Amygdala (tissue), 56 donors: ENCODE measurements around the gene SLC25A4.
"Not testable (repeated sequence)": the region's sequence is repeated elsewhere in the genome, so short reads cannot be mapped to it uniquely, and the experiment has no call there.

Experiments used
- DNase-seq, 56 donors: peaks; one replicate each; lab custom pipeline; 2025; lab: John Stamatoyannopoulos, UW

Gene SLC25A4

DNA sequence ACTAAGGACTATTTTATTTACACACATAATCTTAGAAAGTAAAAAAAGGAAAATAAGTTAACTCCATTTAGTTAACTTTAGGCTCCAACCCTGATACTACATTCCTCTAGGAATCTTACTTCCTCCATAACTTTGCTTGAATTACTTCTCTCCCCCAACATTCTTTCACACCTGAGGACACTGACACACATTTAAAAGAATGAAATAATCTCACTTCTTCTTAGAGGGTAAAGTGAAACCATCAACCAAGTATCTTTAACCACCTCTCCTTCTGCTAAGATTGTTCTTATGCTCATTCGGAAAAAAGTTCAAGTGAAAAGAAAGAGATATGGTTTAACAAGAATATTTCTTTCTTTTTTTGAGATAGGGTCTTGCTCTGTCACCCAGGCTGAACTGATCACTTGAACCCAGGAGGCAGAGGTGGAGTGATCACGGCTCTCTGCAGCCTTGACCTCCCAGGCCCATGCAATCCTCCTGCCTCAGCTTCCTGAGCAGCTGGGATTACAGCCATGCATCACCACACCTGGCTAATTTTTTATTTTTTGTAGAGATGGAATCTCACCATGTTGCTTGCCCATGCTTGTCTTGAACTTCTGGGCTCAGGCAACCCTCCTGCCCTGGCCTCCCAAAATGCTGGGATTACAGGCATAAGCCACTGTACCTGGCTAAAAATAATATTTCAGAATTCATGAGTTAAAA, 28.5 kb downstream of the SLC25A4 start:
- DNase-seq = no peak

DNA sequence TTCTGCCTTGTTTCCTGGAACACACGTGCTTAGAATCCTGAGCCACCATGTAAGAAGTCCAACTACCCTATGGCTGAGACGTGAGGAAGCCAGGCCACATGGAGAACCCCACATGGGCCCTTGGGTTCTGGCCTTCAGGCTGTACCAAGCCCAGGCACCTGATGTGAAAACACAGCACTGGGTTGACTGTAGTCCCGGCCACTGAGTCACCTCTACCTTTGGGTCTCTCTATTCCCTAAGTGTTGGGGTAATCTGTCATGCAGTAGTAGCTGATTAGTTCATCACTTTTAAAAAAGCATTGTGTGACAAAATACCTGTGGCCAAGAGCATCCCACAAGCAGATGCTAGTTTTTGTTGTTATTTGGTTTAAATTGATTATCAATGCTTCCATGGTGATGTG, 36.4 kb downstream of the SLC25A4 start:
- DNase-seq = no peak

DNA sequence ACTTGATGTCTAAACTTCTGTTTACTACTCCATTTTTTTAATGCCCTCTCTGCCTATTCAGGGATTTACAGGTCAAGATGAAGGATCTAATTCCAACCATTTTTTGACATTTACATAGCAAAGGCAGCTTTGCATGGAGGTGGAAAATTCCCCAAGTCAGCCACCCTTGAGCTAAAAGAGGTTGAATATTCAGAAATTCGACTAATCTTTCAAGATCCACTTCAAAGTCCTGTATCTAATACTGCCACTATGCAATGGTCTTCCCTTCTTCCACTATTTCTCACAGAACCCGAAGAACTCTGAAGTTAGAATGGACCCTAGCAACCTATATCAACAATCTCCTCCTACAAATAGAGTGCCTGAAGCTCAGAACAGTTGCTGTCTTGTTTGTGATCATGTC, 39.2 kb downstream of the SLC25A4 start:
- DNase-seq = no peak

DNA sequence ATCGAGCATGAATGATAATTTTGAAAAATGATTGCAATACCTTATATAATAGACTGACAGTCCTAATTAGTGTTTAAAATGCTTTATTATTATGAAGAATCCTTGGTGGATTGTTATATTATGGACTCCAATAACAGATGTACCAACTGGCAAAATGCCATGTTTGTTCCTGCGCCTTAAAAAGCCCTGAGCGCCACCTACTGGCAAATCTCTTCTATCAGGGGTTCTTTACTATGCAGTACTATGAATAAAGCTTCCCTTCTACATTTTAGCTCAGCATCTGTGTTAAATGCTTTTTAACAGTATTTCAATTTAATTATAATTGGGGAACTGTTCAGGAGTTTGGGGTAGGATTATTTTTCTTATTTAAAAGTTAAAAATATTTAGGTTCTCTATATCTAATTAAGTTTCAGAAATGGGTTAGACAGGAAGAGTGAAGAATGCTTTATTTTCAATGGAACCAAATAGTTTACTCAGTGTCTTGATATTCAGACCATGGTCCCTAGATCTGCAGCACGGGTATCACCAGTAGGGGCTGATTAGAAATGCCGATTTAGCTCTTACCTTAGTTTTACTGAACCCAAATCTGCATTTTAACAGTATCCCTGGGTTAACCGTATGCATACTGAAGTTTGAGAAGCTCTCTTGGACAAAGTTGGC, 40.7 kb downstream of the SLC25A4 start:
- peak in 49 of 56 donors; percentile 1 to 94 (median 41) for DNase-seq

DNA sequence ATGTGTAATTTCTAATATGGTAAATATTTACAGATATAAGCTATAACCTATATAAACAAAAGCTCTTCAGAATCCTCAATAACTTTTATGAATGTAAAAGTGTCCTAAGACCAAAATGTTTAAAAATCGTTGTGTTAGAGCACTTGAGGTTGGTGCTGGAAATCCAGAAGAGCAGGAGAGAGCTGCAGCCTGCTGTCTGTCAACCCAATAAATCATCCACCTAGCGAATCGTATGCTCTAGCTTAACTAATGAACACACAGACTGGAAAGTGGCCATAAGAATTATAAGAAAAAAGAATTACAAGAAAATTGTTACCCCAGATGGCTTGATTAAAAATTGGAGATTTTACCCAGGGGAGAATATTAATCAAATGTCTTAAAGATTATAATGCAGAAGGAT, 43.7 kb downstream of the SLC25A4 start:
- no peak for DNase-seq

DNA sequence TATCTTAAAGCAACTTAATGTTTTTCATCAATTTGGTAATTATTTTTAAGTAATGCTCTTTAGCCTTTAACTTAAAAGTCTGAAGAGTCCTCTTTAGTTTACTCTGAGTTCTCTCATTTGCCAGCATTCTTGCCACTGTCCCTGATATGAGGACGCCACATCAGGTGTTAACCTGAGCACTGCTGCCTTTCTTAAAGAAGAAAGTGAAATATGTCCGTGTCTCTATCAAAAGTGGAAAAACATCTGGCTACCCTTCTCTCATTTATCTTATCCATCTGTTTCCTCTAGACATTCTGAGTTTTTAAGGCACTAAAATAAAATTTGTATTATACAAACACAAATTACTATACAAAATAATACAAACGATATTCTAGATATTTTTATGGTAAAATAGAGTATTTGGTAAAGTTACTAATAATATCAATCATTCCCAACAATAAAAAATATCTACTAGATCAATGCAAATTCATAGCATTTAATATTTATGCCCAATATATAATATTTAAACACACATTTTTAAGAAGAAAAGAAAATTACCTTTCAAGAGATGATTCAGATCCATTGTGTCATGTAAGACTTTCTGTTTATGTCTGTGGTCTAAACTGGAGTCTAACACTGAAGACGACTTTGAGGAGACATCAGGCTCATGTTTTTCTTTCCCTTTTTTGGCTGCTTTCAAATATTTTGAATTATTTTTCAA, 46.7 kb downstream of the SLC25A4 start:
- no peak for DNase-seq

DNA sequence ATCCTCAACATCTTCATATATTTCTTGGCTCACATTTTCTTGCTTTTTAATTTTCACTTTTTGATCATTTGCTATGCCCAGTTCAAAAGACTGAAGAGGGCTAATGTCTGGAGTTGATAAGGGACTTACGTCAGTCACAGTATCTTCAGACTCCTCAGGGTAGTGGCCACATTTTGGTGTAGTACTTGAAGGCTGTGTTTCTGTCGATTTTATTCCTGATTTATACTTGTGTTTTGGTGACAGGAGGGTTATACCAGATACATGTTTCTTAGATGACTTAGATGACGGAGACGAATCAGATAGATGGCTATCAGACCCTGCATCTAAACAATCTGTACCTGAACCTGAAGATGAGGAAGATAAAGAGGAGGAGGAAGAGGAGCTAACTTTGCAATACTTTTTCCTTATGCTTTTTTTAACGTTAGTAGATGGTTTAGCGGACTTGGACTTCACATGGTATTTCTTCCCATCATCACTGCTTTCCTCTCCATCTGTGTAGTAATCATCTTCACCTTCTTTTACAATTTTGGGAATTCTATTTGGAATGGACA, 47.3 kb downstream of the SLC25A4 start:
- DNase-seq = no peak

DNA sequence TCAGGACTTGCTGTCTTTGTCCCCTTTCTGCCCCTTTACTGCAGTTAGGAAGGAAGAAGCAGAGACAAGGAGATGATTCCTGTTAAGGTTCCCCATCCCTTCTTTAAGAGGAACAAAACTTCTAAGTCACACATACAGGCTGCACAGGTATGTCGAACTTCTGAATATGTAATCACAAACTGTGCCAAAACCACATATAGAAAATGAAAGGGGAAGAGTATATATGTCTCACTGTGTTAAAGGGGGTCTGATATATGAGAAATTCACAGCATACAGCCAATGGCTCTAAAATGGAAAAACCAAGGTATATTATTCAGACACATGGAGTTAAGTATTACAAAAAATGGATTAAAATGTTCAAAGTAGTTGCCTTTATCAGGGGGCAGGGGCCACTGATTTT, 49.0 kb downstream of the SLC25A4 start:
- no peak for DNase-seq

DNA sequence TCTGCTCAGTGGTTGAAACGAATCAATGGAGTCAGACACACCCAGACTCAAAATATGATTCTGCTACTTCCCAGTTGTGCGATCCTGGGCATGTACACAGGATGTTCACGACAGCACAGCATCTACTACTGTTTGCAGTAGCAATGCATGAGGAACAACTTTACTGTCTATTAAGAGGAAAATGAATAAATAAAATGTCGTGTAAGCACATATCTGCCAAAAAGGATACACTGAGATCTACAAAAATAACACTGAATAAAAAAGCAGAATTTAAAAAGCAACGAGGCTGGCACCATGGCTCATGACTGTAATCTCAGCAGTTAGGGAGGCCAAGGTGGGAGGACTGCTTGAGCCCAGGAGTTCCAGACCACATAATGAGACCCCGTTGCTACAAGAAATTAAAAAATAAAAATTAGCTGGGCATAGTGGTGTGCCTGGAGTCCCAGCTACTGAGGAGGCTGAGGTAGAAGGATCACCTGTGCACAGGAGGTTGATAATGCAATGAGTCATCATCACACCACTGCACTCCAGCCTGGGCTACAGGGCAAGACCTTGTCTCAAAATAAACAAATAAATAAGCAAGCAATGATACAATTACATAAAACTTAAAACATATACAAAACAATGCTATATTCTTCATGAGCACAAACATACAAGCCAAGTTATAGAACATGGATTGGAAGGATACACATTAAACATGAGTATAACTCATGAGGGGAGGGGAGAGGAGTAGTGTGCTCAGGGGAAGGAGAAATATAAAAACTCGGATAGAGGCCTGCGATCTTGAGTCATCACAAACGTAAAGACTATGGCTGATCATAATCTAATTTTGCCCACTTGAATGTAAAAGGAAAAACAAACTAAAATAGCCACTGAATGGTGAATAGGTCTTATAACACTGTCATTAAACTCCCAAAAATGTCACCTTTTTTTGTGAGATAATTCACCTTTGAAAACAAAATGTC, 52.1 kb downstream of the SLC25A4 start:
- no peak for DNase-seq

DNA sequence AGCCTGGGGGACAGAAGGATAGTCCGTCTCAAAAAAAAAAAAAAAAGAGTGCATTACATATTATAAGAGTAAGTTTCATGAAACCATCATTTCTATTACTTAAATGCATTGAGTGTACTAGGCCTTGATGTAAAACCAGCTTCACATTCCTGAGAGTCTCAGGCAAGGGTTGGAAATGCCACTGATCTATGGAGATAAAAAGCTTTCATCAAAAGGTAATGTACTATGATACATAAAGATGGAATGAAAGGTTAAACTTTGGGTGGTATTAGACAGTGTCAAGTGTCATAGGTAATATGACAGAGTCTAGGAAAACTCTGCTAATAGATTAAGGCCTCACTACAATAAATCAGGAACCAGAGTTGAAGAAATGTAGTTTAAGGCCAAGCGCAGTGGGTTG, 53.4 kb downstream of the SLC25A4 start:
- DNase-seq = no peak

DNA sequence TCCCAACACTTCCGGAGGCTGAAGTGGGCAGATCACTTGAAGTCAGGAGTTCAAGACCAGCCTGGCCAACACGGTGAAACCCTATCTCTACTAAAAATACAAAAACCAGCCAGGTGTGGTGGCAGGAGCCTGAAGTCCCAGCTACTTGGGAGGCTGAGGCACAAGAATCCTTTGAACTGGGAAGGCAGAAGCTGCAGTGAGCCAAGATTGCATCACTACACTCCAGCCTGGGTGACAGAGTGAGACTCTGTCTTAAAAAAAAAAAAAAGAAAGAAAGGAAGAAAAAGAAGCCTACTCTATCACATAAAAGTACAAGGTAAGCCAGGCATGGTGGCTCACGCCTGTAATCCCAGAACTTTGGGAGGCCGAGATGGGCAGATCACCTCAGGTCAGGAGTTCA, 55.1 kb downstream of the SLC25A4 start:
- not testable (repeated sequence) for DNase-seq
